IPS DF 4.7 (cell line): ENCODE results near the gene GALNT11.

Experiments used
- DNase-seq: peaks from one replicate; pipeline ENCODE4 v3.0.0-alpha.2; 2013; ENCODE audit warnings: low spot score; ENCODE audit errors: extremely low read depth

The GALNT11 gene

GRCh38 chr7:152115021-152115718 lies 89.7 kb downstream of the GALNT11 start:
- no peak for DNase-seq

- no peak for DNase-seq
These were observed 91.9 kb downstream of the GALNT11 start for GRCh38 chr7:152117356-152117755.

DNA sequence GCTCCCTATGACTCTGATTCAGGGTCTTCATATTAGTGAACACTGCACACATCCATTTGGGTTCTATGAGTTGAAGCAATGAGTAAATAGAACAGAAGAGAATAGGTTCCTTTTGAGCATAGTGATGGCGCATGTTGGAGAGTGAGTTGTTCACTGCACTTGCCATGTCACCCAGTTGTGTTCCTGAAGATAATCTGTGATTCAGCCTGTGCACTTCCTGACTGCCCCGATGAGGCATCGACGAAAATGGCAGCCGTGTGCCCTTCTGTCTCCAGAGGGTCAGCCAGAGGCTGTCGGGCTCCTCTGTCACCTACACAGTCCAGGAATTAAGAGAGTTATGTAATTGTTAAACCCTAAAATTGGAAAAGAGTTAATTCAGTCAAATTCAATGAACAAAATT lies 94.7 kb downstream of the GALNT11 start:
- no peak for DNase-seq

GRCh38 chr7:152120776-152121175 lies 95.3 kb downstream of the GALNT11 start:
- no peak for DNase-seq

GRCh38 chr7:152121432-152121831 lies 96.0 kb downstream of the GALNT11 start:
- DNase-seq, result no peak

GRCh38 chr7:152122540-152122939 lies 97.1 kb downstream of the GALNT11 start:
- DNase-seq, result no peak

DNA sequence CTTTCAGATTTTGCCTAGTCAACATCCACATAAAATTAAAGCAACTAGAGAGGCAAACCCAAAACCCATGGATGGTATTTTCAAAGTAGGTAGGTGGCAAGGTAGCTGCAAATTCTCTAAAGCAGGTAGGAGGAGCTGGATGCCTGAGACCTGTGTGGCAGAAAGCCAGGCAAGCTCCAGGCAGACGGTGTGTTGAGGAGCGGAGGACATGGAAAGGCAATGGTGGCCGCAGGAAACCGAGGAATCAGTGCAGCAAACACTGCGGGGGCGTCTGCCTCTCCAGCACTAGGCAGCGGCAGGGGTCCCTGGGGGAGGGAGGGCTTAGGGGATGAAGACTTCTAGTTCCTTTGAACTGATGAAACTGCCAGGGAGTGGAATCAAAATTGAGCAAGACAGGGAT lies 101.3 kb downstream of the GALNT11 start:
- DNase-seq, result no peak

DNA sequence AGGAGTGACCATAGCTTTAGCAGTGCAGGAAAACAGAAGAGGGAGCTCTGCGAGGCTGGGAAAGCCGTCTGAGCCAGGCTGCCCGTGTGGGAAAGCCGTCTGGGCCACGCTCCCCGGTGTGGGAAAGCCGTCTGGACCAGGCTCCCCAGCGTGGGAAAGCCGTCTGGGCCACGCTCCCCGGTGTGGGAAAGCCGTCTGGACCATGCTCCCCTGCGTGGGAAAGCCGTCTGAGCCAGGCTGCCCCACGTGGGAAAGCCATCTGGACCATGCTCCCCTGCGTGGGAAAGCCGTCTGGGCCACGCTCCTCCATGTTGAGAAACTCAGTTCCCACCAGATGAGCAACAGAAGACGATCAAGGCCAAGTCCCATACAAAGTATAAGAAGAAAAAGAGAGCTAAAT lies 101.8 kb downstream of the GALNT11 start:
- no peak for DNase-seq

DNA sequence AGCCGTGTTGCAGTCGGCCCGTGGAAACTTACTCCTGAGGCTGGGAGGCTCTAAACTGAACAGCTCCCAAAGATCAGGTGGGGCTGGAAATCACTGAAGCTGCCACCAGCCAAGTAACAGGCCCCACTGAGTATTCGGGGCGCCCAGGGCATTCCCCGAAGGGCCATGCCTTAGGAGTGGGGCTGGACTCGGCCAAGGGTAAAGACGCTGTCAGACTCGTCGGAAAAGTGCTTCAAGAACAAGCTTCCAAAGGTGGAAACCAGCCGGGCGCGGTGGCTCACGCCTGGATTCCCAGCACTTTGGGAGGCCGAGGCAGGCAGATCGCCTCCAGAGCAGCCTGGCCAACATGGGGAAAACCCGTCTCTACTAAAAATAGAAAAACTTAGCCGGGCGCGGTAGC lies 102.8 kb downstream of the GALNT11 start:
- no peak for DNase-seq

GRCh38 chr7:152128741-152129461 lies 103.4 kb downstream of the GALNT11 start:
- DNase-seq, result no peak

DNA sequence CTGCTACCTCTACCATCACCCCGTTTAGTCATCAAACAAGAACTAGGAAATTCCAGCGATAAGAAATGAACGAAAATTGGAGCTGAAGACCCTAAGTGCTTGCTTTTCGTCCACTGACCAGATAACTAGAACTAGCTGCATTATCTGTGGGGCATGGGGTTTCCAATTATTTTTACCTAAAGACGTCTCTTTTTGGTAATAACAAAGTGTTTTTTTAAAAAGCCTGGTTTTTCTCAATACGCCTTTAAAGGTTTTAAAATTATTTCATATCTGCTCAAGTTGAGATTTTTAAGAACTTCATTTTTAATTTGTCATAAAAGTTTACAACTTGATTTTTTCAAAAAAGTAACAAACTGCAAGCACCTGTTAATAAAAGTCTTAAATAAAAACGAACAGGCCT lies 104.2 kb downstream of the GALNT11 start:
- no peak for DNase-seq

DNA sequence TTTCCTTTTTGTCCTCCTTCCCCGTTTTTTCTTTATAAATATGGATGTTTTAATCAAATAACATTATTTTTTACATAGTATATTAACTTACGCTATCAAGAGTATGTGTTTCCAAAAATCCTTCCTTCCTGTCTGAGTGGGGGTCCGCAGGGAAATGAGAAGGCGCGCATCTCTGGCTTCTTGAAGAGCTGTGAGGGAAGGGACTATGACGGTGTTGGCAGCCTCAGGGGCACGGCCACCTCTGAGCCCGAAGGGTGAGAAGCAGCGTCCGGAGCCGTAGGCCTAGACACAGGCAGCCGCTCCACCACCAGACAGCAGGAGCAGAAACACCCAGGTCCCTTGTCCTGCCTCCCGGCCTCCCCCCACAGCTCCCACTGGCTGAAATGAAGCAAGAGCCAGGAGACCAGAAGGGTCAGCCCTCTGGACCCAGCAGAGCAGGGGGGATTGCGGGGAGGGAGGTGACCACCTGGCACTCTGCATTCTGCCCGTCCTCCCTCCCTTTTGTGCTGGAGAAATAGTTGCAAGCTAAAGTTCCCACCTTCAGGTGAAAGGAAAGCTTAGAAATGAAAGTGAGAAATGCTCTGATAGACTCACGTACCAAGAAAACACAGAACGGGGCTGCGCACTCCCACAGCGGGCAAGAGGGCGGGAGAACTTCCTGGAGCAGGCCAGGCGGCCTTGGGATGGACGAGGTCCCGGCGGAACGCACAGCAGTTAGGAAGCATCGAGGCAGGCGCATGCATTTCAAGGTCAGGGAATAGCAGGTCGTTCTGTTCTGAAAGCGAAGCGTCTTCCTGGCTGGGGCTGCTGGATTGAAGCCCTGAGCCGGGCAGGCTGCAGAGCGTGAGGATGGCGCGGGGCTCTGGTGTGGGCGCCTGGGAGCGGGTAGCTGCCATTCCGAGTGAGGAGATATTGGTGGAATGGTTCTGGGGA lies 105.5 kb downstream of the GALNT11 start:
- DNase-seq, result no peak

DNA sequence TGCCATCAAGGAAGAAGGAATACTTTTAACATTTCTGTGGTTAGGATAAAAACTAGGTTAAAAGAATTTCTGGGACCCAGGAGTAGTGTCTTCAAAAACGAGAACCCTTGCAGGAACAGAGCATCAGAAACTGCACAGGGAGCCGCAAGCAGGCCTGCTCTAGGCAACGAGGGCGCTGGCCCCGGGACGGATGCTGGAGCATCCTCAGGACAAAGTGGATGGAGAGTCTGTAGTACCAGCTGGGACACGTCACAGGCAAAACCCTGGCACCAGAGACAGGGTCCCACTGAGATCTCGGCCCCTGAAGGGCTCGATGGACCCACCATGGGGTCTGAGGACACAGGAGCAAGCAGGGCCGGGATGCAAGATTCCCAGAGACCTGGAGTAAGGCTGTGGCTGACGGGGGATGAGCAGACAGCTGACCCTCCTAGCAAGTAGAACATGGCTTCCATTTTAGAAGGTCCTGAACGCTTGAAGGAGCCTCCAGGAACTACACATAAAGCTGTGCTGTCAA lies 106.6 kb downstream of the GALNT11 start:
- no peak for DNase-seq

- DNase-seq, result no peak
These were observed 107.3 kb downstream of the GALNT11 start for GRCh38 chr7:152132812-152133211.

- DNase-seq, result no peak
These were observed 108.3 kb downstream of the GALNT11 start for GRCh38 chr7:152133804-152134203.

- DNase-seq, result no peak
These were observed 111.2 kb downstream of the GALNT11 start for GRCh38 chr7:152136686-152137085.

DNA sequence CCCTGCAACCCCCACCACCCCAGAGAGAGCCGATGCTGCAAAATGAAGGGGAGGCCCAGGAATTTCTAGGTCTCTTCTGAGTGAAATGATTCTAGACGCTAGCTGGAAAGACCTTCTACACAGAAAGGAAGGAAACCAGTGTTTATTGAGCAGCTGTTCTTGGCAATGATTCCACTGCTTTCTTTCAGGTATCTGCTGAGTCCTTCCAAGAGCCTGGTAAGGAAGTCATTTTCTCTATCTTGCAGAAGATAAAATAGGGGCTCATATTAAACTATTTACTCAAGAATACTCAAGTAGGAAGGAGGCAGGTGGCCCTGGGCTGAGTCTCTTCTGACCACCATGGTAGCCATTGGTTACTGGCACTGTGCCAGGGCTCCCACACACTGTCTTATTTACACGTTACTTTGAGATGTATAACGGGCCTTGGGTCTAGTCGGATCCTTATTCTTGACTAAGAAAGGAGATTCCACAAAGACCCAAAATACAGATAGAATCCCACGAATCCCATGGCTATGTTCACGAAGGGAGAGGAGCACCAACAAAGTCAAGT lies 112.1 kb downstream of the GALNT11 start:
- no peak for DNase-seq

DNA sequence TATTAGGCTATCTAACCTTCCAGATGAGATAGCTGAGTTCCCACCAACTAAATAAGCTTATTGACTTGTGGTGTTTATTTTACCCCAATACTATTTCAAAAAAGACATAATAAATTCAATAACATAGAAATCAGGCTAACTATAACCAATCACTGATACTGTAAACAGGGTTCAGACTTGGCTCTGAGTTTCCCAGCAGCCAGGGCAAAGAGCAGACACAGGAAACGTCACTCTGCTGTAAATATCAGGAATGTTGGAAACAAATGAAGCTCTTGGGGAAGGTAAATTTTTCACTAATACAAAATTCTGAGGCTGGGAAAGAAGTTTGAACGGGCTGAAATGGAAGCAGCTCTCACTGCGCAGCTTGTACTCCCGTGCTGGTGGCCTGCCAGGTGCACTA lies 114.6 kb downstream of the GALNT11 start:
- DNase-seq, result no peak

GRCh38 chr7:152140560-152140959 lies 115.1 kb downstream of the GALNT11 start:
- no peak for DNase-seq

DNA sequence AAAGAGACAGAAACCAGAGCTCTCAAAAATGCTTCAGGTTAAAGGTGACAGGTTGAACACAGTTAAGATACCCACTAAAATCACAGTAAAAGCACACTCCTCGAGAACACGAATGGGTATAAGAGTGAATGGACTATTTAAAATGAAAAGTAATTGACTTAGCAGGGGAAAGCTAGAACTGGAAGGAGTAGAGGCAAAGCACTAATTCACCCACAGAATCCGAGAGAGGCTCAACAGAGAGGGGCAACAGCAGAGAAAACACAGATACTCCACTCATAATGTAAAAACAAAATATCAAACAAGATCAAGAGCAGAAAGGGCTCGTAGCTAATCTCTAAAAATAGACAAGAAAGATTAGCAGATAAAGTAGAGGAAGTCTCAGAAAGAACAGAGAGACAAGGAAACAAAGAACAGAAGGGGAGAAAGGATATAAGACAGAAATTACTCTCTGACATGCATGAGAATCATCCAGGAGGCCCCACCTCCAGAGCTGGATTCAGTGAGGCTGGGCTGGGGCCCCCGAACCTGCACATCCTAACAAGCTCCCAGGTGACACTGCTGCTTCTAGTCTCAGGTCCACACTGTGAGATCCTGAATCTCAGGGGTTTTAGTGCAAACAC lies 117.6 kb downstream of the GALNT11 start:
- no peak for DNase-seq
